CD4-positive, alpha-beta T cell treated with Interleukin-15 for 4 hours (primary cell): ENCODE results near the gene DDX52.

Experiments used
- DNase-seq: peaks from one replicate; pipeline ENCODE4 v3.0.0-alpha.2; 2020; ENCODE audit warnings: low spot score

Gene DDX52

DNA sequence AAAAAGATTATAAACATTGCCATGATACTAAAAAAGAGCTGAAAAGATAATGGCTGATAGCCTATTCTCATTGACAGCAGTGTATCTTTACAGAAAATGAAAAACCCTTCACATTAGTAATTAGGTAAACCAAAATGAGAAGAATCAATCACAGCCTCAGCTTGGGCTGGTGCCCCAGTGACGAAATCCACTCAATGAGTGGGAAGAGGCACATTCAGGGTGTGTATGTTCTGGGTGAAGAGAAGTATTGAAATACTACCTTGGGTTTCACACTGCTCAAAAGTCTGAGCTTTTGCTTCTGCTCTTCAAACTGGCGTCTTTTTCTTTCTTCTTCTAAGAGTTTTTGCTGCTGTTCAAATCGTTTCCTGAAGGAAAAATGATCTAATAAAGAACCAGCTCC lies 58.2 kb downstream of the DDX52 start:
- no peak for DNase-seq

- no peak for DNase-seq
Measured at GRCh38 chr17:37576281-37576680, 67.0 kb downstream of the DDX52 start.

GRCh38 chr17:37574427-37574826 lies 68.8 kb downstream of the DDX52 start:
- no peak for DNase-seq

GRCh38 chr17:37571674-37572073 lies 71.6 kb downstream of the DDX52 start:
- no peak for DNase-seq

DNA sequence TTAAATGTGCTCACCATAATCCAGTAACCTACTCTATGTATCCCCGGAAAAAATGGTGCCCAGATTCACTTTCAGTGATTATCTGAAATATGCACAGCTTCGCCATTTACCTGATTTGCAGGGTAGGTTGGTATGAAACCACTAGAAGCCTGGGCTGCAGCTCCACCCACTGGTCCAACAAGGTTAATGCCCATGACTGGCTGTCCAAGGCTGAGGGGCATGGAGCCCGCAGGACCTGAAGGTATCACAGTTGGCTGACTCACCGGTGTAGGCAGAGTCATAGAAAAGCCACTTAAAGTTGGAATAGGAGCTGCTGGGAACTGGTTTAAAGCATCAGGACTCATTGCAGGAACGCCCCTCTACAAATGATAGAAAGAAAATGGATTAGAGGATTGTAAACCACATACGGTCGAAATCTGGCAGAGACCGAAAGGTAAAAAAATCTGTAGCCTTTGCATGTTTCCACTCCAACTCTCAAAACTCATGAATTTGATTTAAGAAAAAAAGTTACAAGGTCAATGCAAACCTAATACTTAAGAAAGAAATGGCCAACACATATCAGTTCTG lies 72.6 kb downstream of the DDX52 start:
- peak; percentile 32 for DNase-seq

- DNase-seq = no peak
Measured at GRCh38 chr17:37568350-37569053, 74.7 kb downstream of the DDX52 start.

- no peak for DNase-seq
Measured at GRCh38 chr17:37567538-37567937, 75.7 kb downstream of the DDX52 start.

DNA sequence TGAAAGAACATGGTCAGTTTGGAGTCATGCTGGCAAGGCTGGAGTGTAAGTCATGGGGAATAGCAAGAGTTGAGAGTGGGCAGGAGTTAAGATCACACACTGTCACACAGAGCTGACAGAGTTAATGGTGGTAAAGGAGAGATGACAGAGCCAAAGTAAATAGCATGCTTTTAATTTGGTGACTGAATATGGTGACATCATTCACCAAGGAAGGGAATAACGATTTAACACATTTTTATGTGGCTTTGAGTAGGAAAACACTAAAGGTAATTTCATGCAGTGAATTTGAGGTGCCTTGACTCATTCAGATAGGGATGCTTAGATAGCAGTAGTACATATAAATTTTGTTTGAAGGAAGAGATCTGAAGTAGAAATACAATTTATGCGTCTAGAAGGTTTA lies 76.1 kb downstream of the DDX52 start:
- no peak for DNase-seq

DNA sequence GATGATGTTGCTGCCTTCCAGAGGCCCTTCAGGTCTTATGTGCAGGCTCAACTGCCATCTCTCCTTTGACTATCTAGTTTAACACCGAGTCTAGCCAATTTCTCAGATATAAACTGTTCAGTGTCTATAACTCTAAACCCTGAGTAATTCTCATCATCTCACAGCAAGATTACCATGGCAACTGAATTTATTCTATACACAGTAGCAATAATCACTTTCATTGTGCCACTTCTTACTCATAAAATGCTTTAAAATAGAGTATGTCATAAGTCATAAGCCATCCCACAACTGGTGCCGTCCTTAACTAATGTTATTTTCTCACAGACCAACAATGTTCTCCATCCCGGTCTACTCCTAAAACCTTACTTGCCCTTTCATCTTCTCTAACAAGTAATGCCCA lies 79.0 kb downstream of the DDX52 start:
- no peak for DNase-seq

DNA sequence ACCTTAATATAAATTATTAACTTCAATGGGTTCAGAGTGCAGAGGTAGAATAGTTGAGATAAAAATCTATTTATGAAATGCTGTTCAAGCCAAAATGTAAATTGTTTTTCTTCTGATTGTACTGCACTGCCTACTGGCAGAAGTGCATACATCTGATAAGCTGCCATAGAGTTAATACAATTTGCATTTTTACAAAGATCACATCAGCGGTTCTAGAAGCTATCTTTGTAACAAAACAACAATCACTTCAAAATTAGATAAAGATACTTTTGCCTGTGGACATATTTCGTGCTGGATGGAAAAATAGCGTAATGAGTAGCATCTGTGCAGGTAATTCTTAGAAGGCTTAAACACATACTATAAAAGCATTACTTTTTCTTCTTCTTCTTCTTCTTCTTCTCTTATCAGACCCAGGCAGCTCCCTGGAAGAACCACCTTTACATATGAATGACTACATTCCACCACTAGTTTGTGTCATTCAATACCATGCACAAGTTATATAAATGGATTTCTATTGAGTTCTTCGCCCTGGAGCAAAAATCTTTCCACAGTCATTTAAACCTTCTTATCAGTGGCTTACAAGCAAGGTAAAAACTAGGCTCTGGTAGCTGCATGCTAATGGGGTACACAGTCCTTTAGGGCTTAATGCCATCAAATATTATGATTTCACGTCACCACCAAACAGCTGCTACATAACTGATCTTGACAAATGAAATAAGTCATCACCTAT lies 81.1 kb downstream of the DDX52 start:
- no peak for DNase-seq
